Right lobe of liver (tissue), 4 donors: ENCODE measurements around the gene SGCE.

Source experiments
- POLR2A ChIP-seq: fragments of 450-650 bp; IDR thresholded peaks from one replicate; pipeline ENCODE4 v1.6.1; 2017; ENCODE audit warnings: antibody characterized with exemption, mild to moderate bottlenecking
- TF ChIP-seq, protein P1 (sequence below), 4 donors: fragments of 200-600 bp in 3 of 4; fragments of 450-650 bp in 1 of 4; IDR thresholded peaks; one replicate each; pipeline versions ENCODE4 v1.5.1 to v1.8.0; 2016 to 2022; ENCODE audit warnings: antibody characterized with exemption in 4 of 4, mild to moderate bottlenecking in 2 of 4
- donor health status: DM: no; HTN: no; CAD: no.
- donor health status: DM: no; HTN: no; CAD: no.
- donor health status: DM: no; HTN: yes; CAD: no.

DNA sequence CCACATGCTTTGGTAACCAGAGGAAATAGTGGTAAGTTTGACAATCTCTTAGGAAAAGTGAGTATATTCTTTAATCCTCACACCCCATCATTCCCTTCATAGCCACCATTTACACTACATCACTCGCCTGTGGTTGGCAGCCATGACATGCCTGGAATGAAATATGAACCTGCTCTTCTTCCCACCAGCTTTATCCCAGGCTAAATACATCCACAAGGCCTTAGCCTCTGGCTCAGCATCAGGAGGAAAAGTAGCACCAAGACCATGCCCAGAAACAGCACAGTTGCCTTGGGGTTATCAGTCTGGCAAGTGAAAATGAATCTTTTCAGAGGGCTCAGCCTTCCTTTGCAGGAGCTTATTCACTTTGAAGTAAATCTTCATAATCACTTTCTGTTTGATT lies 40.3 kb downstream of the SGCE start:
- TF ChIP-seq, protein P1, sequence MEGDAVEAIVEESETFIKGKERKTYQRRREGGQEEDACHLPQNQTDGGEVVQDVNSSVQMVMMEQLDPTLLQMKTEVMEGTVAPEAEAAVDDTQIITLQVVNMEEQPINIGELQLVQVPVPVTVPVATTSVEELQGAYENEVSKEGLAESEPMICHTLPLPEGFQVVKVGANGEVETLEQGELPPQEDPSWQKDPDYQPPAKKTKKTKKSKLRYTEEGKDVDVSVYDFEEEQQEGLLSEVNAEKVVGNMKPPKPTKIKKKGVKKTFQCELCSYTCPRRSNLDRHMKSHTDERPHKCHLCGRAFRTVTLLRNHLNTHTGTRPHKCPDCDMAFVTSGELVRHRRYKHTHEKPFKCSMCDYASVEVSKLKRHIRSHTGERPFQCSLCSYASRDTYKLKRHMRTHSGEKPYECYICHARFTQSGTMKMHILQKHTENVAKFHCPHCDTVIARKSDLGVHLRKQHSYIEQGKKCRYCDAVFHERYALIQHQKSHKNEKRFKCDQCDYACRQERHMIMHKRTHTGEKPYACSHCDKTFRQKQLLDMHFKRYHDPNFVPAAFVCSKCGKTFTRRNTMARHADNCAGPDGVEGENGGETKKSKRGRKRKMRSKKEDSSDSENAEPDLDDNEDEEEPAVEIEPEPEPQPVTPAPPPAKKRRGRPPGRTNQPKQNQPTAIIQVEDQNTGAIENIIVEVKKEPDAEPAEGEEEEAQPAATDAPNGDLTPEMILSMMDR (IDR thresholded peaks at IDR 0.05) = no peak
- TF ChIP-seq POLR2A = no peak
